HepG2 (cell line): ENCODE measurements around the gene PIK3CA. TPM values are rescaled to one million over a fixed set of nuclear protein-coding genes. Genes with fewer than 3 reads are reported as not detected.

Experiments
- CEBPZ ChIP-seq: IDR thresholded peaks from 2 replicates; pipeline ENCODE4 v1.6.1; 2012; ENCODE audit warnings: low read length, improper control_type of control experiment
- DBP ChIP-seq: sonication (generic); formaldehyde crosslinking; IDR thresholded peaks from 2 replicates; pipeline ENCODE4 v1.4.0; 2020; ENCODE audit warnings: missing genetic modification reagents; ENCODE audit errors: not compliant biosample characterization
- FOXP1 ChIP-seq, 2 experiments: fragments of 450-650 bp in 1 of 2; IDR thresholded peaks; 2 replicates each; pipeline ENCODE4 v1.6.1; 2017 to 2018; ENCODE audit warnings: antibody characterized with exemption in 1 of 2
- GATA4 ChIP-seq: sonication (generic); IDR thresholded peaks from 2 replicates; pipeline ENCODE4 v1.6.1; 2016; ENCODE audit warnings: antibody characterized with exemption, low read depth, borderline replicate concordance
- GATAD2A ChIP-seq: IDR thresholded peaks from 2 replicates; pipeline ENCODE4 v1.6.1; 2016
- HDAC2 ChIP-seq: sonication (generic); formaldehyde crosslinking; IDR thresholded peaks from 2 replicates; pipeline ENCODE4 v1.4.0; 2020; ENCODE audit warnings: missing genetic modification reagents
- MED1 ChIP-seq: sonication (generic); formaldehyde crosslinking; IDR thresholded peaks from 2 replicates; pipeline ENCODE4 v1.4.0; 2020; ENCODE audit warnings: missing genetic modification reagents
- NRL ChIP-seq: sonication (generic); formaldehyde crosslinking; IDR thresholded peaks from 2 replicates; pipeline ENCODE4 v1.5.0; 2020; ENCODE audit warnings: missing genetic modification reagents, mild to moderate bottlenecking, moderate library complexity, borderline replicate concordance
- PRPF4 ChIP-seq: fragments of 200-400 bp; formaldehyde crosslinking; IDR thresholded peaks from 2 replicates; pipeline ENCODE4 v1.6.1; 2016; ENCODE audit warnings: low read length, low read depth; ENCODE audit not compliant: poor library complexity, severe bottlenecking
- SIX1 ChIP-seq: sonication (generic); formaldehyde crosslinking; IDR thresholded peaks from 2 replicates; pipeline ENCODE4 v1.4.0; 2020; ENCODE audit warnings: missing genetic modification reagents, borderline replicate concordance
- SRY ChIP-seq: sonication (generic); formaldehyde crosslinking; IDR thresholded peaks from 2 replicates; pipeline ENCODE4 v1.8.0; 2022; ENCODE audit warnings: mild to moderate bottlenecking, missing genetic modification reagents
- TGIF2 ChIP-seq: IDR thresholded peaks from 2 replicates; pipeline ENCODE4 v1.6.1; 2016; ENCODE audit warnings: control low read depth, missing compliant biosample characterization
- THRA ChIP-seq: sonication (generic); formaldehyde crosslinking; IDR thresholded peaks from 2 replicates; pipeline ENCODE4 v1.4.0; 2020; ENCODE audit warnings: missing genetic modification reagents, borderline replicate concordance
- ZBTB7A ChIP-seq: sonication (generic); formaldehyde crosslinking; IDR thresholded peaks from 2 replicates; pipeline ENCODE4 v1.8.0; 2022; ENCODE audit warnings: mild to moderate bottlenecking, missing genetic modification reagents
- ZNF724P ChIP-seq: sonication (generic); formaldehyde crosslinking; IDR thresholded peaks from 2 replicates; pipeline ENCODE4 v1.8.0; 2022; ENCODE audit warnings: missing genetic modification reagents, borderline replicate concordance
- ZNF761 ChIP-seq: sonication (generic); formaldehyde crosslinking; conservative IDR thresholded peaks from 2 replicates; pipeline ENCODE4 v1.4.0; 2020; ENCODE audit warnings: mild to moderate bottlenecking, missing genetic modification reagents
- polyA plus RNA-seq, 8 experiments: library from polyadenylated mRNA; depleted of rRNA in 3 of 8; stranded (reverse) in 7 of 8; unstranded in 1 of 8; fragments of >200 nt; fragmentation: Illumina TruSeq in 4 of 8; extraction: Trizol in 4 of 8; gene quantifications; 2 replicates each; pipeline versions ENCODE4 v1.2.1 to v1.2.3, GENCODE V29; 2011 to 2016; ENCODE audit warnings: low read depth in 4 of 8, missing spikeins in 1 of 8, mixed read lengths in 1 of 8; ENCODE audit not compliant: insufficient read depth in 1 of 8
- total RNA-seq, 5 experiments: library from RNA; depleted of rRNA; stranded (reverse); fragments of >200 nt; fragmentation: Illumina TruSeq; extraction: Trizol; gene quantifications; 2 replicates each; pipeline ENCODE4 v1.2.3, GENCODE V29; 2016; ENCODE audit warnings: low read depth in 1 of 5
- TF ChIP-seq, protein P1 (sequence below): fragments of 450-650 bp; IDR thresholded peaks from 2 replicates; pipeline ENCODE4 v1.6.1; 2016
- TF ChIP-seq, protein P2 (sequence below): IDR thresholded peaks from 2 replicates; pipeline ENCODE4 v1.6.1; 2018; ENCODE audit warnings: missing genetic modification reagents, mild to moderate bottlenecking, missing compliant biosample characterization

The PIK3CA gene
- total and polyA plus RNA-seq, 2 of the 13 experiments (the other 11 are each of a cell fraction or from before 2014, with no cell fraction given), result 5.7 to 11.4 TPM

DNA sequence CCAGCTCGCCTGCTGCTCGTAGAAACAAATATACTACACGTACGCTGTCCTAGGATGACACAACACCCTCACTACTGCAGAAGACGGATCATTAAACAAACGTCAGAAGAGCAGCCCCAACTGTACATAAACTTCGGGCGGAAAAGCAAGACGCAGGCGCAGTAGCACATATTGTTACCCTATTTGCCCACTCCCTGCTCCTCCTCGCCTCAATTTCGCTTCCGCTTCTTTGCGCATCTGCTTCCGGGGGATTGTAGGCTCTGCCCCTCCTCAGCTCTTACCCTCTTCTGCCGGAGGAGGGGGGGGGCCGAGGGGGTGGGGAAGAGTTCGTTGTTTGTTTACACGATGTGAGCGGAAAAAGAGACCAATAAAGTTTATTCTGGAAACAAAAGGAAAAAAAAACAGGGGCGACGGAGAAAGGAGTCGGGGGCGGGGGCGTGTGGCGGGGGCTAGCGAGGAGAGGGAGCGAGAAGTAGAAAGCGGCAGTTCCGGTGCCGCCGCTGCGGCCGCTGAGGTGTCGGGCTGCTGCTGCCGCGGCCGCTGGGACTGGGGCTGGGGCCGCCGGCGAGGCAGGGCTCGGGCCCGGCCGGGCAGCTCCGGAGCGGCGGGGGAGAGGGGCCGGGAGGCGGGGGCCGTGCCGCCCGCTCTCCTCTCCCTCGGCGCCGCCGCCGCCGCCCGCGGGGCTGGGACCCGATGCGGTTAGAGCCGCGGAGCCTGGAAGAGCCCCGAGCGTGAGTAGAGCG is at the start of gene PIK3CA (continued):
- TF ChIP-seq, protein P1, sequence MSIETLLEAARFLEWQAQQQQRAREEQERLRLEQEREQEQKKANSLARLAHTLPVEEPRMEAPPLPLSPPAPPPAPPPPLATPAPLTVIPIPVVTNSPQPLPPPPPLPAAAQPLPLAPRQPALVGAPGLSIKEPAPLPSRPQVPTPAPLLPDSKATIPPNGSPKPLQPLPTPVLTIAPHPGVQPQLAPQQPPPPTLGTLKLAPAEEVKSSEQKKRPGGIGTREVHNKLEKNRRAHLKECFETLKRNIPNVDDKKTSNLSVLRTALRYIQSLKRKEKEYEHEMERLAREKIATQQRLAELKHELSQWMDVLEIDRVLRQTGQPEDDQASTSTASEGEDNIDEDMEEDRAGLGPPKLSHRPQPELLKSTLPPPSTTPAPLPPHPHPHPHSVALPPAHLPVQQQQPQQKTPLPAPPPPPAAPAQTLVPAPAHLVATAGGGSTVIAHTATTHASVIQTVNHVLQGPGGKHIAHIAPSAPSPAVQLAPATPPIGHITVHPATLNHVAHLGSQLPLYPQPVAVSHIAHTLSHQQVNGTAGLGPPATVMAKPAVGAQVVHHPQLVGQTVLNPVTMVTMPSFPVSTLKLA, result 0 out of 2 replicates have a peak, but pooled peaks have one; percentile 19
- TF ChIP-seq PRPF4 (peak; percentile 57), NRL (no peak), HDAC2 (CRISPR knock-in tag) (0 out of 2 replicates have a peak, but pooled peaks have one; percentile 13), MED1 (0 out of 2 replicates have a peak, but pooled peaks have one; percentile 43), FOXP1 (IDR thresholded peaks at IDR 0.05) (peak; percentile 18; the same call in 1 of the 2 replicates), FOXP1 (CRISPR knock-in tag; IDR thresholded peaks at IDR 0.05) (0 out of 2 replicates have a peak, but pooled peaks have one; percentile 20), GATA4 (no peak), CEBPZ (no peak), ZNF724P (CRISPR knock-in tag) (no peak), GATAD2A (CRISPR knock-in tag) (peak; percentile 35; the same call in 1 of the 2 replicates), DBP (CRISPR knock-in tag) (peak; percentile 44), SRY (CRISPR knock-in tag) (peak; percentile 42; the same call in 1 of the 2 replicates), ZNF761 (no peak), ZBTB7A (CRISPR knock-in tag) (0 out of 2 replicates have a peak, but pooled peaks have one; percentile 1), SIX1 (peak; percentile 51; the same call in 1 of the 2 replicates), THRA (CRISPR knock-in tag) (0 out of 2 replicates have a peak, but pooled peaks have one; percentile 26), TGIF2 (CRISPR knock-in tag) (peak; percentile 61; the same call in 1 of the 2 replicates)
- TF ChIP-seq, protein P2, sequence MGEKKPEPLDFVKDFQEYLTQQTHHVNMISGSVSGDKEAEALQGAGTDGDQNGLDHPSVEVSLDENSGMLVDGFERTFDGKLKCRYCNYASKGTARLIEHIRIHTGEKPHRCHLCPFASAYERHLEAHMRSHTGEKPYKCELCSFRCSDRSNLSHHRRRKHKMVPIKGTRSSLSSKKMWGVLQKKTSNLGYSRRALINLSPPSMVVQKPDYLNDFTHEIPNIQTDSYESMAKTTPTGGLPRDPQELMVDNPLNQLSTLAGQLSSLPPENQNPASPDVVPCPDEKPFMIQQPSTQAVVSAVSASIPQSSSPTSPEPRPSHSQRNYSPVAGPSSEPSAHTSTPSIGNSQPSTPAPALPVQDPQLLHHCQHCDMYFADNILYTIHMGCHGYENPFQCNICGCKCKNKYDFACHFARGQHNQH (CRISPR knock-in tag), result 0 out of 2 replicates have a peak, but pooled peaks have one; percentile 31
